Neural progenitor cell (in vitro differentiated cells): ENCODE results near the gene TBCD.

Source experiments
- CTCF ChIP-seq: fragments of 200-600 bp; sonication (generic); IDR thresholded peaks from 2 replicates; pipeline ENCODE4 v1.5.1; 2017; ENCODE audit warnings: antibody characterized with exemption, mild to moderate bottlenecking
- EZH2 ChIP-seq: fragments of 200-600 bp; sonication (generic); IDR thresholded peaks from 2 replicates; pipeline ENCODE4 v1.6.1; 2017; ENCODE audit warnings: antibody characterized with exemption, mild to moderate bottlenecking, moderate library complexity
- EZH2phosphoT487 ChIP-seq: fragments of 200-600 bp; sonication (generic); IDR thresholded peaks from 2 replicates; pipeline ENCODE4 v1.6.1; 2017; ENCODE audit warnings: antibody characterized with exemption

- no peak for TF ChIP-seq CTCF
- TF ChIP-seq EZH2phosphoT487 = no peak
- no peak for TF ChIP-seq EZH2
Measured at GRCh38 chr17:82704886-82705285, 47.0 kb upstream of the TBCD start.
